ENCODE data around the gene IKZF2. TPM values are rescaled to one million over a fixed set of nuclear protein-coding genes. Genes with fewer than 3 reads are reported as not detected.

Gene IKZF2
- polyA plus RNA-seq, 2 of the 4 experiments (the other 2 are of a cell fraction), result 0.17 to 0.44 TPM

- 12% methylated on average over 9 of the region's 10 CpGs for WGBS (ENCODE audit: missing lambda C conversion rate)
- peak overlapping the region; percentile 85 for H3K4me2 ChIP-seq
- peak overlapping the region; percentile 90 for H3K4me3 ChIP-seq
- DNase-seq (ENCODE audit: low read depth in 1 of 2, low spot score in 1 of 2), result no peak
- TF ChIP-seq MAFK (IDR thresholded peaks at IDR 0.05; ENCODE audit: partially characterized antibody) (no peak), NPAS2 (CRISPR knock-in tag; IDR thresholded peaks at IDR 0.05; ENCODE audit: borderline replicate concordance) (no peak), HMGXB4 (CRISPR knock-in tag; IDR thresholded peaks at IDR 0.05; ENCODE audit: borderline replicate concordance) (no peak), ZSCAN20 (CRISPR knock-in tag; IDR thresholded peaks at IDR 0.05) (no peak)
- POLR2A ChIA-PET, result interaction anchor here (0.6 kb wide), 1 partner anchor 80 kb away, joined by 7 read pairs; no protein-coding TSS in a partner anchor
- FAIRE-seq, result no peak
- no peaks in the 10 kb centered on the region for H3K9me3 ChIP-seq
- H3K27ac ChIP-seq, result peak overlapping the region in 1 of 2 experiments; percentile 92; a peak in 2 of 6 replicates
- no peak for ATAC-seq
- CTCF ChIA-PET, result interaction anchor here (0.7 kb wide), 1 partner anchor 407 kb away, joined by 6 read pairs; no protein-coding TSS in a partner anchor
- H3K4me1 ChIP-seq, result peaks cover 12% of the 10 kb centered on the region; the same call in 2 of the 3 replicates
Observed at GRCh38 chr2:213150315-213151097, 906 bp downstream of the IKZF2 start.

GRCh38 chr2:213149949-213150314 is 1.5 kb downstream of the IKZF2 start:
- H3K4me2 ChIP-seq, result peak overlapping the region; percentile 85
- POLR2A ChIA-PET, result interaction anchor here (0.6 kb wide), 1 partner anchor 80 kb away, joined by 7 read pairs; no protein-coding TSS in a partner anchor
- ATAC-seq (no peak), DNase-seq (ENCODE audit: low read depth in 1 of 2, low spot score in 1 of 2) (no peak), FAIRE-seq (no peak)
- WGBS (ENCODE audit: missing lambda C conversion rate), result 34% methylated on average over 7 of the region's 7 CpGs
- CTCF ChIA-PET, result interaction anchor here (0.7 kb wide), 1 partner anchor 406 kb away, joined by 6 read pairs; no protein-coding TSS in a partner anchor
- no peak for TF ChIP-seq POLR2A (IDR thresholded peaks at IDR 0.05; ENCODE audit: low read length)
- no peak for TF ChIP-seq FOSB (CRISPR knock-in tag; IDR thresholded peaks at IDR 0.05)
- TF ChIP-seq KDM1A (IDR thresholded peaks at IDR 0.05; ENCODE audit: low read depth), result no peak
- TF ChIP-seq ZNF302 (CRISPR knock-in tag; IDR thresholded peaks at IDR 0.05), result no peak
- H3K9me3 ChIP-seq, result no peaks in the 10 kb centered on the region
- H3K4me1 ChIP-seq, result peaks cover 12% of the 10 kb centered on the region; the same call in 2 of the 3 replicates
- H3K27ac ChIP-seq, result no peak overlapping the region
- peak overlapping the region; percentile 90 for H3K4me3 ChIP-seq

GRCh38 chr2:213149294-213149875 is 2.0 kb downstream of the IKZF2 start:
- CTCF ChIA-PET, result no interaction called here
- ATAC-seq (no peak), FAIRE-seq (no peak), DNase-seq (ENCODE audit: low read depth in 1 of 2, low spot score in 1 of 2) (no peak)
- TF ChIP-seq CHD4 (IDR thresholded peaks at IDR 0.05; ENCODE audit: borderline replicate concordance) (no peak), ELK1 (IDR thresholded peaks at IDR 0.05; ENCODE audit: low read depth, low read length) (no peak), HMGXB4 (CRISPR knock-in tag; IDR thresholded peaks at IDR 0.05; ENCODE audit: borderline replicate concordance) (no peak), SREBF2 (IDR thresholded peaks at IDR 0.05) (no peak), NPAS2 (CRISPR knock-in tag; IDR thresholded peaks at IDR 0.05; ENCODE audit: borderline replicate concordance) (no peak), CEBPB (IDR thresholded peaks at IDR 0.05) (no peak), POLR2A (IDR thresholded peaks at IDR 0.05; ENCODE audit: low read length) (no peak), PBX3 (IDR thresholded peaks at IDR 0.05) (no peak), CBX2 (IDR thresholded peaks at IDR 0.05; ENCODE audit: borderline replicate concordance, low read depth) (no peak), FOXS1 (CRISPR knock-in tag; IDR thresholded peaks at IDR 0.05) (no peak), GATA3 (IDR thresholded peaks at IDR 0.05; ENCODE audit: borderline replicate concordance) (no peak), TFCP2L1 (CRISPR knock-in tag; IDR thresholded peaks at IDR 0.05) (no peak), HES2 (IDR thresholded peaks at IDR 0.05) (no peak), HOXB5 (CRISPR knock-in tag; IDR thresholded peaks at IDR 0.05) (no peak), SMC3 (IDR thresholded peaks at IDR 0.05) (no peak), RARB (CRISPR knock-in tag; IDR thresholded peaks at IDR 0.05) (no peak), CBX8 (IDR thresholded peaks at IDR 0.05) (no peak)
- Histone ChIP-seq H3K4me2 (peak overlapping the region; percentile 85; the same call in 2 of the 3 replicates), H3K4me1 (peaks cover 12% of the 10 kb centered on the region; the same call in 2 of the 3 replicates), H3K9me3 (no peaks in the 10 kb centered on the region), H3K4me3 (no peak overlapping the region), H3K27ac (no peak overlapping the region)
- WGBS (ENCODE audit: missing lambda C conversion rate), result 87% methylated on average over 3 of the region's 3 CpGs
- POLR2A ChIA-PET, result interaction anchor here (0.6 kb wide), 1 partner anchor 79 kb away, joined by 7 read pairs; no protein-coding TSS in a partner anchor
